Muscle of leg (tissue), 11 donors: Measurements from ENCODE around the gene EEF1AKMT1. TPM values are rescaled to one million over a fixed set of nuclear protein-coding genes. Genes with fewer than 3 reads are reported as not detected.
A peak's percentile ranks its signal among the peaks of the same experiment; 100 is the strongest.
"Not testable (repeated sequence)": the region's sequence is repeated elsewhere in the genome, so short reads cannot be mapped to it uniquely, and the experiment has no call there.

Source experiments
- DNase-seq: peaks from one replicate; pipeline ENCODE4 v3.0.0; 2013
- H3K27ac ChIP-seq: one replicate; pipeline ENCODE4 v1.5.1; 2013; ENCODE audit warnings: mild to moderate bottlenecking, low read length, control low read depth
- H3K27me3 ChIP-seq: one replicate; pipeline ENCODE4 v1.6.1; 2013; ENCODE audit warnings: low read length; ENCODE audit not compliant: control insufficient read depth, insufficient read depth
- H3K36me3 ChIP-seq: one replicate; pipeline ENCODE4 v1.6.1; 2013; ENCODE audit warnings: low read length; ENCODE audit not compliant: control insufficient read depth, insufficient read depth
- H3K4me1 ChIP-seq: one replicate; pipeline ENCODE4 v1.6.1; 2013; ENCODE audit warnings: low read length; ENCODE audit not compliant: control insufficient read depth, insufficient read depth
- H3K4me3 ChIP-seq: one replicate; pipeline ENCODE4 v1.5.1; 2013; ENCODE audit warnings: low read length, control low read depth
- H3K9me3 ChIP-seq: replicated peaks from 2 replicates; pipeline ENCODE4 v1.6.1; 2013; ENCODE audit warnings: low read depth, low read length; ENCODE audit not compliant: control insufficient read depth
- WGBS: methylation state at CpG from one replicate; pipeline ENCODE4 v1.1.5; 2013; ENCODE audit warnings: missing lambda C conversion rate; ENCODE audit not compliant: insufficient coverage; 5-methylcytosine and 5-hydroxymethylcytosine counted together
- polyA plus RNA-seq, 8 donors: library from polyadenylated mRNA; unstranded; fragments of 120-200 nt; gene quantifications; one replicate each; pipeline versions ENCODE4 v1.2.1 to v1.2.3, GENCODE V29; 2013; ENCODE audit warnings: inconsistent platforms in 1 of 8, low replicate concordance in 1 of 8; ENCODE audit not compliant: insufficient read length in 8 of 8, insufficient read depth in 1 of 8
- total RNA-seq: library from RNA; stranded (reverse); fragments of 120-200 nt; gene quantifications from one replicate; pipeline ENCODE4 v1.2.4, GENCODE V29; 2013

The EEF1AKMT1 gene
- total and polyA plus RNA-seq, 9 donors: 9.3 to 16.0 (median 11.3) TPM

GRCh38 chr13:20685092-20685491, 88.7 kb downstream of the EEF1AKMT1 start:
- Histone ChIP-seq H3K36me3 (no peaks in the 10 kb centered on the region), H3K27me3 (no peaks in the 10 kb centered on the region), H3K4me3 (no peak overlapping the region), H3K27ac (no peak overlapping the region), H3K4me1 (no peaks in the 10 kb centered on the region), H3K9me3 (no peaks in the 10 kb centered on the region)
- DNase-seq: no peak
- 36% methylated on average over 4 of the region's 6 CpGs for WGBS

GRCh38 chr13:20684546-20684945, 89.2 kb downstream of the EEF1AKMT1 start:
- WGBS: 66% methylated on average over 13 of the region's 18 CpGs
- H3K4me3 ChIP-seq: no peak overlapping the region
- no peaks in the 10 kb centered on the region for H3K4me1 ChIP-seq

GRCh38 chr13:20684041-20684440, 89.7 kb downstream of the EEF1AKMT1 start:
- no peaks in the 10 kb centered on the region for H3K36me3 ChIP-seq
- 86% methylated on average over 2 of the region's 4 CpGs for WGBS
- H3K9me3 ChIP-seq: no peaks in the 10 kb centered on the region
- no peak overlapping the region for H3K4me3 ChIP-seq
- no peaks in the 10 kb centered on the region for H3K27me3 ChIP-seq
- H3K27ac ChIP-seq: no peak overlapping the region
- no peak for DNase-seq
- no peaks in the 10 kb centered on the region for H3K4me1 ChIP-seq

More at GRCh38 chr13:20684546-20684945, 89.2 kb downstream of the EEF1AKMT1 start:
- Histone ChIP-seq H3K27ac (no peak overlapping the region), H3K36me3 (no peaks in the 10 kb centered on the region), H3K9me3 (no peaks in the 10 kb centered on the region), H3K27me3 (no peaks in the 10 kb centered on the region)
- no peak for DNase-seq

GRCh38 chr13:20682061-20682460, 91.7 kb downstream of the EEF1AKMT1 start:
- no peaks in the 10 kb centered on the region for H3K36me3 ChIP-seq
- H3K4me1 ChIP-seq: no peaks in the 10 kb centered on the region
- peak; percentile 46 for DNase-seq
- H3K27ac ChIP-seq: no peak overlapping the region
- H3K9me3 ChIP-seq: no peaks in the 10 kb centered on the region
- H3K4me3 ChIP-seq: no peak overlapping the region
- no peaks in the 10 kb centered on the region for H3K27me3 ChIP-seq
- no CpG with 5 or more reads among the region's 1 CpG for WGBS

- H3K4me1 ChIP-seq, H3K4me3 ChIP-seq, H3K36me3 ChIP-seq, H3K27me3 ChIP-seq, H3K9me3 ChIP-seq, H3K27ac ChIP-seq: not testable (repeated sequence)
- WGBS: 20% methylated on average over 2 of the region's 5 CpGs
- peak; percentile 61 for DNase-seq
Measured at GRCh38 chr13:20681481-20681880, 92.3 kb downstream of the EEF1AKMT1 start.

- WGBS: 100% methylated on average over 1 of the region's 10 CpGs
Measured at GRCh38 chr13:20680416-20681080, 93.2 kb downstream of the EEF1AKMT1 start.

GRCh38 chr13:20679879-20680278, 93.9 kb downstream of the EEF1AKMT1 start:
- WGBS: no CpG with 5 or more reads among the region's 3 CpGs
- H3K9me3 ChIP-seq: no peaks in the 10 kb centered on the region
- no peak overlapping the region for H3K27ac ChIP-seq
- DNase-seq: no peak
- no peaks in the 10 kb centered on the region for H3K4me1 ChIP-seq
- H3K27me3 ChIP-seq: no peaks in the 10 kb centered on the region
- H3K4me3 ChIP-seq: no peak overlapping the region
- H3K36me3 ChIP-seq: peaks cover 7% of the 10 kb centered on the region

More at GRCh38 chr13:20680416-20681080, 93.2 kb downstream of the EEF1AKMT1 start:
- no peaks in the 10 kb centered on the region for H3K36me3 ChIP-seq
- H3K9me3 ChIP-seq: no peaks in the 10 kb centered on the region
- no peak for DNase-seq
- no peak overlapping the region for H3K4me3 ChIP-seq
- H3K27ac ChIP-seq: no peak overlapping the region
- no peaks in the 10 kb centered on the region for H3K4me1 ChIP-seq
- no peaks in the 10 kb centered on the region for H3K27me3 ChIP-seq

Other genes with a start within 250 kb of the EEF1AKMT1 start
- gene CRYL1, start 248.1 kb downstream of the EEF1AKMT1 start, total RNA-seq: 24.2 TPM
- gene CRYL1, start 248.1 kb downstream of the EEF1AKMT1 start, polyA plus RNA-seq: 10 to 100 TPM; 23.6 to 39.1 (median 30.7) TPM
- 15.2 TPM for gene IFT88, start 206.8 kb downstream of the EEF1AKMT1 start, total RNA-seq
- gene IFT88, start 206.8 kb downstream of the EEF1AKMT1 start, polyA plus RNA-seq: 10 to 100 TPM; 12.1 to 17.6 (median 13.9) TPM
- 17.6 TPM for gene IL17D, start 70.3 kb downstream of the EEF1AKMT1 start, total RNA-seq
- gene IL17D, start 70.3 kb downstream of the EEF1AKMT1 start, polyA plus RNA-seq: 10 to 100 TPM; 29.7 to 55.8 (median 33.5) TPM
- gene XPO4, start 128.8 kb upstream of the EEF1AKMT1 start, total RNA-seq: 19.6 TPM
- gene XPO4, start 128.8 kb upstream of the EEF1AKMT1 start, polyA plus RNA-seq: 10 to 100 TPM; 15.4 to 39.8 (median 25.6) TPM